ENCODE measurements around the gene KIRREL3. TPM values are rescaled to one million over a fixed set of nuclear protein-coding genes. Genes with fewer than 3 reads are reported as not detected.

Gene KIRREL3
- polyA plus RNA-seq, 1 donor (not counting 4 experiments of a cell fraction or from before 2014, with no cell fraction given) = 0.04 TPM

DNA sequence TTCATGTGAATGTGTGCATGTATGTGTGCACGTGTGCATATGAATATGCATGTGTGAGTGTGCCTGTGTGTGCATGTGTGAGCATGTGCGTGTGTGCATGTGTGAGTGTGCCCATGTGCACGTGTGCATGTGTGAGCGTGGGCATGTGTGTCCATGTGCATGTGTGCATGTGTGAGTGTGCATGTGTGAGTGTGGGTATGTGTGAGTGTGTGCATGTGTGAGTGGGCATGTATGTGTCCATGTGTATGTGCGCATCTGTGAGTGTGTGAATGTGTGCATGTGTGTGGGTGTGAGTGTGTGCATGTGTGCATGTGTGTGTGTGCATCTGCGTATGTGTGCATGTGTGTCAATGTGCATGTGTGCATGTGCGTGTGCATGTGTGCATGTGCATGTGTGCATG is 550.4 kb downstream of the KIRREL3 start:
- Histone ChIP-seq H3K9me1 (ENCODE audit: control insufficient read depth, extremely low read depth, insufficient read depth, low read length) (no peaks in the 10 kb centered on the region), H3K27me3 (ENCODE audit: control insufficient read depth, extremely low read depth, insufficient read depth, low read length) (peaks cover 20% of the 10 kb centered on the region), H3K4me1 (ENCODE audit: control insufficient read depth, extremely low read depth, insufficient read depth, low read length) (no peaks in the 10 kb centered on the region), H3K9me3 (ENCODE audit: control insufficient read depth, low read depth, low read length) (peaks cover 15% of the 10 kb centered on the region), H3K9ac (ENCODE audit: control insufficient read depth, extremely low read depth, insufficient read depth, low read length) (no peak overlapping the region), H3K4me3 (ENCODE audit: control insufficient read depth in 2 of 3, extremely low read depth in 1 of 3, insufficient read depth in 2 of 3, low read depth in 1 of 3, low read length in 3 of 3) (no peak overlapping the region), H4K20me1 (ENCODE audit: control insufficient read depth, extremely low read depth, insufficient read depth, low read length) (no peaks in the 10 kb centered on the region), H3K27ac (ENCODE audit: control insufficient read depth, insufficient read depth, low read length) (no peak overlapping the region), H3K4me2 (ENCODE audit: control insufficient read depth, extremely low read depth, insufficient read depth, low read depth, low read length) (no peak overlapping the region), H3K79me2 (ENCODE audit: control insufficient read depth, insufficient read depth, low read length) (no peaks in the 10 kb centered on the region), H3K36me3 (ENCODE audit: control insufficient read depth in 2 of 2, extremely low read depth in 1 of 2, insufficient read depth in 2 of 2, low read length in 2 of 2) (no peaks in the 10 kb centered on the region), H2AFZ (ENCODE audit: control insufficient read depth, low read length) (no peak overlapping the region)
- DNase-seq (ENCODE audit: low read depth, low spot score) = no peak
- FAIRE-seq = no peak
- TF ChIP-seq, protein P1, sequence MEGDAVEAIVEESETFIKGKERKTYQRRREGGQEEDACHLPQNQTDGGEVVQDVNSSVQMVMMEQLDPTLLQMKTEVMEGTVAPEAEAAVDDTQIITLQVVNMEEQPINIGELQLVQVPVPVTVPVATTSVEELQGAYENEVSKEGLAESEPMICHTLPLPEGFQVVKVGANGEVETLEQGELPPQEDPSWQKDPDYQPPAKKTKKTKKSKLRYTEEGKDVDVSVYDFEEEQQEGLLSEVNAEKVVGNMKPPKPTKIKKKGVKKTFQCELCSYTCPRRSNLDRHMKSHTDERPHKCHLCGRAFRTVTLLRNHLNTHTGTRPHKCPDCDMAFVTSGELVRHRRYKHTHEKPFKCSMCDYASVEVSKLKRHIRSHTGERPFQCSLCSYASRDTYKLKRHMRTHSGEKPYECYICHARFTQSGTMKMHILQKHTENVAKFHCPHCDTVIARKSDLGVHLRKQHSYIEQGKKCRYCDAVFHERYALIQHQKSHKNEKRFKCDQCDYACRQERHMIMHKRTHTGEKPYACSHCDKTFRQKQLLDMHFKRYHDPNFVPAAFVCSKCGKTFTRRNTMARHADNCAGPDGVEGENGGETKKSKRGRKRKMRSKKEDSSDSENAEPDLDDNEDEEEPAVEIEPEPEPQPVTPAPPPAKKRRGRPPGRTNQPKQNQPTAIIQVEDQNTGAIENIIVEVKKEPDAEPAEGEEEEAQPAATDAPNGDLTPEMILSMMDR (optimal IDR thresholded peaks at IDR 0.05 in 1 of 3, IDR thresholded peaks at IDR 0.05 in 1 of 3, conservative IDR thresholded peaks at IDR 0.05 in 1 of 3; ENCODE audit: extremely low read depth in 1 of 3, insufficient read depth in 2 of 3, low read length in 3 of 3) = no peak
- no peak for TF ChIP-seq EZH2 (IDR thresholded peaks at IDR 0.05; ENCODE audit: low read length)
- dilution Hi-C loops (cut with MboI; ENCODE audit: extremely low pct_ligation_motif_present, low sequenced_read_pairs) = no loop called here

DNA sequence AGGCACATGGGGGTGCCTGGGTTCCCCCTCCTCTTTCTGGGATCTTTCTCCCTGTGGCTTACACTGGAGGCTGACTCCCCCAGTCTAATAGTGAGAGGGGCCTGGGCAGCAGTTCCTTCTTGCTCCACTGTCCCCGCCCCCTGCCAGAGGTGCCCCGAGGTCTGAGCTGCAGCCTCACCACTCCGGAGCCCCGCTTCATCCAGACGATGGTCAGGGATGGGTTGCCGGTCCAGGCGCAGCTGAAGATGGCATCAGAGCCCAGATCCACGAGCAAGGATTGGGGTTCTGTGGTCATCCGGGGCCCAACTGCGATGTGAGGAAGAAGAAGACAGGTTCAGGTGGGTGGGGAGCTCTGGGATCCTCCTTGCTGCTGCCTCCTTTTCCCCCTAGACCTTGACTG is 554.0 kb downstream of the KIRREL3 start:
- DNase-seq (ENCODE audit: low read depth, low spot score) (no peak), FAIRE-seq (no peak)
- H3K4me2 ChIP-seq (ENCODE audit: control insufficient read depth, extremely low read depth, insufficient read depth, low read depth, low read length) = no peak overlapping the region
- H3K36me3 ChIP-seq (ENCODE audit: control insufficient read depth in 2 of 2, extremely low read depth in 1 of 2, insufficient read depth in 2 of 2, low read length in 2 of 2) = no peaks in the 10 kb centered on the region
- H3K9me1 ChIP-seq (ENCODE audit: control insufficient read depth, extremely low read depth, insufficient read depth, low read length) = no peaks in the 10 kb centered on the region
- H3K27ac ChIP-seq (ENCODE audit: control insufficient read depth, insufficient read depth, low read length) = no peak overlapping the region
- H3K9ac ChIP-seq (ENCODE audit: control insufficient read depth, extremely low read depth, insufficient read depth, low read length) = no peak overlapping the region
- no peak for TF ChIP-seq EZH2 (IDR thresholded peaks at IDR 0.05; ENCODE audit: low read length)
- TF ChIP-seq, protein P1 (optimal IDR thresholded peaks at IDR 0.05 in 1 of 3, IDR thresholded peaks at IDR 0.05 in 1 of 3, conservative IDR thresholded peaks at IDR 0.05 in 1 of 3; ENCODE audit: extremely low read depth in 1 of 3, insufficient read depth in 2 of 3, low read length in 3 of 3) = no peak
- peaks cover 15% of the 10 kb centered on the region for H3K9me3 ChIP-seq (ENCODE audit: control insufficient read depth, low read depth, low read length)
- no peaks in the 10 kb centered on the region for H4K20me1 ChIP-seq (ENCODE audit: control insufficient read depth, extremely low read depth, insufficient read depth, low read length)
- dilution Hi-C loops (cut with MboI; ENCODE audit: extremely low pct_ligation_motif_present, low sequenced_read_pairs) = no loop called here
- peaks cover 10% of the 10 kb centered on the region for H3K27me3 ChIP-seq (ENCODE audit: control insufficient read depth, extremely low read depth, insufficient read depth, low read length)
- H2AFZ ChIP-seq (ENCODE audit: control insufficient read depth, low read length) = no peak overlapping the region
- H3K79me2 ChIP-seq (ENCODE audit: control insufficient read depth, insufficient read depth, low read length) = no peaks in the 10 kb centered on the region
- H3K4me3 ChIP-seq (ENCODE audit: control insufficient read depth in 2 of 3, extremely low read depth in 1 of 3, insufficient read depth in 2 of 3, low read depth in 1 of 3, low read length in 3 of 3) = no peak overlapping the region
- H3K4me1 ChIP-seq (ENCODE audit: control insufficient read depth, extremely low read depth, insufficient read depth, low read length) = no peaks in the 10 kb centered on the region
